HepG2 (cell line): ENCODE results near the gene JMJD1C. TPM values are rescaled to one million over a fixed set of nuclear protein-coding genes. Genes with fewer than 3 reads are reported as not detected.

ENCODE experiments used
- ATAC-seq: fragments of 200-7000 bp; cut with Tn5 transposase; 3 replicates; pipeline ENCODE4 v1.9.1; 2020; ENCODE audit warnings: mild to moderate bottlenecking, moderate library complexity
- BruUV-seq: library from RNA; stranded (reverse); fragments of 400-500 nt; replicated peaks from 2 replicates; lab custom pipeline; 2021; lab: Mats Ljungman, UMichigan
- CTCF ChIA-PET: fragments of 300-600 bp; formaldehyde crosslinking; extraction: SDS; loops from one replicate; lab custom pipeline; 2021; ENCODE audit warnings: low total read pairs, inconsistent platforms, low intra/inter-chr PET ratio; lab: Yijun Ruan, JAX
- POLR2A ChIA-PET: fragments of 350-600 bp; sonication (Branson Sonifier 250); formaldehyde crosslinking; loops from one replicate; lab custom pipeline; 2020; ENCODE audit warnings: antibody characterized with exemption, inconsistent platforms; lab: Yijun Ruan, JAX
- DNase-seq: peaks from one replicate; pipeline ENCODE4 v3.0.0-alpha.2; 2015; ENCODE audit warnings: low spot score
- FAIRE-seq: peaks from 3 replicates; lab custom pipeline; 2011; peaks lifted over from hg19 to GRCh38; lab: Jason Lieb, UNC
- H2AFZ ChIP-seq: one replicate; pipeline ENCODE4 v1.6.1; 2011; ENCODE audit warnings: low read length, inconsistent platforms
- H3K27ac ChIP-seq: fragments of 300-600 bp; 3 replicates; pipeline ENCODE4 v1.8.0; 2011; ENCODE audit warnings: mixed run types, mild to moderate bottlenecking, mixed read lengths, low read length, inconsistent platforms; ENCODE audit not compliant: insufficient read depth; ENCODE audit errors: extremely low read length
- H3K27me3 ChIP-seq, 2 experiments: fragments of 200-600 bp in 1 of 2; 2 replicates in 1 of 2; 3 replicates in 1 of 2; pipeline versions ENCODE4 v1.6.0 to v1.8.0; 2011; ENCODE audit warnings: low read length in 2 of 2, mild to moderate bottlenecking in 2 of 2, moderate library complexity in 2 of 2, inconsistent platforms in 1 of 2; ENCODE audit not compliant: insufficient read depth in 2 of 2, control insufficient read depth in 1 of 2
- H3K36me3 ChIP-seq, 2 experiments: fragments of 200-600 bp in 1 of 2; replicated peaks in 1 of 2; 2 replicates in 1 of 2; 3 replicates in 1 of 2; pipeline versions ENCODE4 v1.5.1 to v1.8.0; 2011; ENCODE audit warnings: low read length in 2 of 2, inconsistent platforms in 1 of 2; ENCODE audit not compliant: insufficient read depth in 2 of 2, control insufficient read depth in 1 of 2
- H3K4me1 ChIP-seq: 2 replicates; pipeline ENCODE4 v1.5.1; 2012; ENCODE audit warnings: low read length, inconsistent platforms; ENCODE audit not compliant: insufficient read depth
- H3K4me2 ChIP-seq: 2 replicates; pipeline ENCODE4 v1.6.0; 2011; ENCODE audit warnings: low read depth, low read length, inconsistent platforms
- H3K4me3 ChIP-seq, 3 experiments: fragments of 200-600 bp in 1 of 3; sonication (generic), shearing (Covaris generic) in 1 of 3; replicated peaks in 1 of 3; 2 replicates each; pipeline ENCODE4 v1.5.1; 2011 to 2016; ENCODE audit warnings: low read length in 3 of 3, inconsistent platforms in 2 of 3, low read depth in 2 of 3, mild to moderate bottlenecking in 2 of 3, control low read depth in 1 of 3, mixed read lengths in 1 of 3; ENCODE audit not compliant: insufficient read depth in 1 of 3
- H3K79me2 ChIP-seq: one replicate; pipeline ENCODE4 v1.6.1; 2011; ENCODE audit warnings: low read length, inconsistent platforms; ENCODE audit not compliant: insufficient read depth
- H3K9ac ChIP-seq: 2 replicates; pipeline ENCODE4 v1.6.0; 2011; ENCODE audit warnings: mild to moderate bottlenecking, low read depth, low read length, inconsistent platforms; ENCODE audit not compliant: insufficient read depth
- H3K9me3 ChIP-seq: 2 replicates; pipeline ENCODE4 v1.5.1; 2012; ENCODE audit warnings: mild to moderate bottlenecking, low read length
- H4K20me1 ChIP-seq: 2 replicates; pipeline ENCODE4 v1.6.0; 2011; ENCODE audit warnings: inconsistent platforms, mild to moderate bottlenecking, low read length, moderate library complexity; ENCODE audit not compliant: insufficient read depth
- AGO1 ChIP-seq: fragments of 200-400 bp; formaldehyde crosslinking; IDR thresholded peaks from 2 replicates; pipeline ENCODE4 v1.6.1; 2017; ENCODE audit warnings: mild to moderate bottlenecking, low read depth, low read length, moderate library complexity; ENCODE audit not compliant: poor library complexity, severe bottlenecking
- DR1 ChIP-seq: sonication (generic); formaldehyde crosslinking; IDR thresholded peaks from 2 replicates; pipeline ENCODE4 v1.8.0; 2021; ENCODE audit warnings: mild to moderate bottlenecking, missing genetic modification reagents, inconsistent platforms
- FOXK2 ChIP-seq: fragments of 450-650 bp; IDR thresholded peaks from 2 replicates; pipeline ENCODE4 v1.6.1; 2016
- NR2F1 ChIP-seq, 2 experiments: fragments of 450-650 bp in 1 of 2; formaldehyde crosslinking in 1 of 2; IDR thresholded peaks; 2 replicates each; pipeline versions ENCODE4 v1.5.0 to v1.6.1; 2016 to 2020; ENCODE audit warnings: mild to moderate bottlenecking in 1 of 2, missing compliant biosample characterization in 1 of 2, missing genetic modification reagents in 1 of 2, moderate library complexity in 1 of 2
- ZNF292 ChIP-seq: sonication (generic); formaldehyde crosslinking; IDR thresholded peaks from 2 replicates; pipeline ENCODE4 v1.8.1; 2022; ENCODE audit warnings: mild to moderate bottlenecking, low read depth, missing genetic modification reagents, borderline replicate concordance
- WGBS: methylation state at CpG from one replicate; pipeline ENCODE4 v1.1.6; 2017; ENCODE audit warnings: low lambda C conversion rate; 5-methylcytosine and 5-hydroxymethylcytosine counted together
- in situ Hi-C: cut with HindIII; loops from 2 replicates; pipeline ENCODE4 v1.10.0; 2017; ENCODE audit warnings: low pct_unique_long_range_greater_than_20kb; ENCODE audit not compliant: extremely low pct_ligation_motif_present
- intact Hi-C: fragments of 100-400 bp; cut with micrococcal nuclease; formaldehyde crosslinking; loops from one replicate; pipeline ENCODE4 v1.10.0; 2022; ENCODE audit not compliant: unreplicated experiment
- polyA plus RNA-seq, 8 experiments: library from polyadenylated mRNA; depleted of rRNA in 3 of 8; stranded (reverse) in 7 of 8; unstranded in 1 of 8; fragments of >200 nt; fragmentation: Illumina TruSeq in 4 of 8; extraction: Trizol in 4 of 8; gene quantifications; 2 replicates each; pipeline versions ENCODE4 v1.2.1 to v1.2.3, GENCODE V29; 2011 to 2016; ENCODE audit warnings: low read depth in 4 of 8, missing spikeins in 1 of 8, mixed read lengths in 1 of 8; ENCODE audit not compliant: insufficient read depth in 1 of 8
- total RNA-seq, 5 experiments: library from RNA; depleted of rRNA; stranded (reverse); fragments of >200 nt; fragmentation: Illumina TruSeq; extraction: Trizol; gene quantifications; 2 replicates each; pipeline ENCODE4 v1.2.3, GENCODE V29; 2016; ENCODE audit warnings: low read depth in 1 of 5
- TF ChIP-seq, protein P1 (sequence below): sonication (generic); formaldehyde crosslinking; IDR thresholded peaks from 2 replicates; pipeline ENCODE4 v1.4.0; 2020; ENCODE audit warnings: missing genetic modification reagents
- TF ChIP-seq, protein P2 (sequence below): sonication (generic); formaldehyde crosslinking; IDR thresholded peaks from 2 replicates; pipeline ENCODE4 v1.4.0; 2020; ENCODE audit warnings: missing genetic modification reagents
- TF ChIP-seq, protein P3 (sequence below): sonication (generic); formaldehyde crosslinking; IDR thresholded peaks from 2 replicates; pipeline ENCODE4 v1.8.1; 2022; ENCODE audit warnings: low read depth, mild to moderate bottlenecking, missing genetic modification reagents
- TF ChIP-seq, protein P4 (sequence below), 2 experiments: sonication (generic) in 1 of 2; formaldehyde crosslinking in 1 of 2; IDR thresholded peaks; 2 replicates each; pipeline versions ENCODE4 v1.6.1 to v1.9.0; 2014 to 2022; ENCODE audit warnings: antibody characterized with exemption in 1 of 2, borderline replicate concordance in 1 of 2, inconsistent platforms in 1 of 2, low read depth in 1 of 2, missing genetic modification reagents in 1 of 2

JMJD1C gene
- total and polyA plus RNA-seq, 2 of the 13 experiments (the other 11 are each of a cell fraction or from before 2014, with no cell fraction given) = 42.3 to 42.7 TPM

DNA sequence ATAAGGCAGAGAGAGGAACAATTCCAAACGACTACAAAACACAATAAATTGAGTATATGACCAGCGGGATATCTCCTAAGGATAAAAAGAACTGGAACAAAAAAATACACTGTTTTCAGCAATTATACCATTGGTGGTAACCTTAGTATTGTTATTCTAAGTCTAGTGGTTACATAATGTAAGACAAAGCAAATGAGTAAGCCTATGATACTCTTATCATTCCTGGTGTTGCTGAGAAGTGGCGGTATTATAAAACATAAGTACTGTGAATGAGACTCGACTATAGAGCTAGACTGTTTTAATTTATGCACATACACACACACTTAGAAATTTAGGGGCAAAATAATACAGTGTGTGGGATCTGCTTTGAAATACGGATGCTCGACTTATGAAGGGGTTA lies 225.0 kb downstream of the JMJD1C start:
- no peak for DNase-seq
- Histone ChIP-seq H3K27ac (no peak overlapping the region), H3K9ac (no peak overlapping the region), H3K4me3 (no peak overlapping the region), H2AFZ (no peak overlapping the region), H3K79me2 (peaks cover 92% of the 10 kb centered on the region), H3K4me2 (no peak overlapping the region), H3K27me3 (no peaks in the 10 kb centered on the region), H3K36me3 (peaks cover 0 to 16% of the 10 kb centered on the region in 2 experiments; a peak in 3 of 5 replicates), H4K20me1 (peaks cover 77% of the 10 kb centered on the region), H3K9me3 (no peaks in the 10 kb centered on the region), H3K4me1 (peaks cover 11% of the 10 kb centered on the region; the same call in 1 of the 2 replicates)
- in situ Hi-C loops (no loop called here), intact Hi-C loops (no loop called here)
- WGBS = 95% methylated on average over 6 of the region's 6 CpGs
- no peak for ATAC-seq
- FAIRE-seq = no peak
- POLR2A ChIA-PET = no interaction called here
- BruUV-seq = no TSS peak
- CTCF ChIA-PET = no interaction called here
- TF ChIP-seq, protein P1, sequence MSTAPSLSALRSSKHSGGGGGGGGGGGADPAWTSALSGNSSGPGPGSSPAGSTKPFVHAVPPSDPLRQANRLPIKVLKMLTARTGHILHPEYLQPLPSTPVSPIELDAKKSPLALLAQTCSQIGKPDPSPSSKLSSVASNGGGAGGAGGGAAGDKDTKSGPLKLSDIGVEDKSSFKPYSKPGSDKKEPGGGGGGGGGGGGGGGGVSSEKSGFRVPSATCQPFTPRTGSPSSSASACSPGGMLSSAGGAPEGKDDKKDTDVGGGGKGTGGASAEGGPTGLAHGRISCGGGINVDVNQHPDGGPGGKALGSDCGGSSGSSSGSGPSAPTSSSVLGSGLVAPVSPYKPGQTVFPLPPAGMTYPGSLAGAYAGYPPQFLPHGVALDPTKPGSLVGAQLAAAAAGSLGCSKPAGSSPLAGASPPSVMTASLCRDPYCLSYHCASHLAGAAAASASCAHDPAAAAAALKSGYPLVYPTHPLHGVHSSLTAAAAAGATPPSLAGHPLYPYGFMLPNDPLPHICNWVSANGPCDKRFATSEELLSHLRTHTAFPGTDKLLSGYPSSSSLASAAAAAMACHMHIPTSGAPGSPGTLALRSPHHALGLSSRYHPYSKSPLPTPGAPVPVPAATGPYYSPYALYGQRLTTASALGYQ (CRISPR knock-in tag) = no peak
- no peak for TF ChIP-seq AGO1
- TF ChIP-seq, protein P2, sequence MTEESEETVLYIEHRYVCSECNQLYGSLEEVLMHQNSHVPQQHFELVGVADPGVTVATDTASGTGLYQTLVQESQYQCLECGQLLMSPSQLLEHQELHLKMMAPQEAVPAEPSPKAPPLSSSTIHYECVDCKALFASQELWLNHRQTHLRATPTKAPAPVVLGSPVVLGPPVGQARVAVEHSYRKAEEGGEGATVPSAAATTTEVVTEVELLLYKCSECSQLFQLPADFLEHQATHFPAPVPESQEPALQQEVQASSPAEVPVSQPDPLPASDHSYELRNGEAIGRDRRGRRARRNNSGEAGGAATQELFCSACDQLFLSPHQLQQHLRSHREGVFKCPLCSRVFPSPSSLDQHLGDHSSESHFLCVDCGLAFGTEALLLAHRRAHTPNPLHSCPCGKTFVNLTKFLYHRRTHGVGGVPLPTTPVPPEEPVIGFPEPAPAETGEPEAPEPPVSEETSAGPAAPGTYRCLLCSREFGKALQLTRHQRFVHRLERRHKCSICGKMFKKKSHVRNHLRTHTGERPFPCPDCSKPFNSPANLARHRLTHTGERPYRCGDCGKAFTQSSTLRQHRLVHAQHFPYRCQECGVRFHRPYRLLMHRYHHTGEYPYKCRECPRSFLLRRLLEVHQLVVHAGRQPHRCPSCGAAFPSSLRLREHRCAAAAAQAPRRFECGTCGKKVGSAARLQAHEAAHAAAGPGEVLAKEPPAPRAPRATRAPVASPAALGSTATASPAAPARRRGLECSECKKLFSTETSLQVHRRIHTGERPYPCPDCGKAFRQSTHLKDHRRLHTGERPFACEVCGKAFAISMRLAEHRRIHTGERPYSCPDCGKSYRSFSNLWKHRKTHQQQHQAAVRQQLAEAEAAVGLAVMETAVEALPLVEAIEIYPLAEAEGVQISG = no peak
- no peak for TF ChIP-seq ZNF292 (CRISPR knock-in tag)
- TF ChIP-seq, protein P3, sequence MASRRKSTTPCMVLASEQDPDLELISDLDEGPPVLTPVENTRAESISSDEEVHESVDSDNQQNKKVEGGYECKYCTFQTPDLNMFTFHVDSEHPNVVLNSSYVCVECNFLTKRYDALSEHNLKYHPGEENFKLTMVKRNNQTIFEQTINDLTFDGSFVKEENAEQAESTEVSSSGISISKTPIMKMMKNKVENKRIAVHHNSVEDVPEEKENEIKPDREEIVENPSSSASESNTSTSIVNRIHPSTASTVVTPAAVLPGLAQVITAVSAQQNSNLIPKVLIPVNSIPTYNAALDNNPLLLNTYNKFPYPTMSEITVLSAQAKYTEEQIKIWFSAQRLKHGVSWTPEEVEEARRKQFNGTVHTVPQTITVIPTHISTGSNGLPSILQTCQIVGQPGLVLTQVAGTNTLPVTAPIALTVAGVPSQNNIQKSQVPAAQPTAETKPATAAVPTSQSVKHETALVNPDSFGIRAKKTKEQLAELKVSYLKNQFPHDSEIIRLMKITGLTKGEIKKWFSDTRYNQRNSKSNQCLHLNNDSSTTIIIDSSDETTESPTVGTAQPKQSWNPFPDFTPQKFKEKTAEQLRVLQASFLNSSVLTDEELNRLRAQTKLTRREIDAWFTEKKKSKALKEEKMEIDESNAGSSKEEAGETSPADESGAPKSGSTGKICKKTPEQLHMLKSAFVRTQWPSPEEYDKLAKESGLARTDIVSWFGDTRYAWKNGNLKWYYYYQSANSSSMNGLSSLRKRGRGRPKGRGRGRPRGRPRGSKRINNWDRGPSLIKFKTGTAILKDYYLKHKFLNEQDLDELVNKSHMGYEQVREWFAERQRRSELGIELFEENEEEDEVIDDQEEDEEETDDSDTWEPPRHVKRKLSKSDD (CRISPR knock-in tag) = no peak
- TF ChIP-seq FOXK2 = no peak
- TF ChIP-seq NR2F1 (CRISPR knock-in tag; IDR thresholded peaks at IDR 0.05) = no peak
- TF ChIP-seq, protein P4, sequence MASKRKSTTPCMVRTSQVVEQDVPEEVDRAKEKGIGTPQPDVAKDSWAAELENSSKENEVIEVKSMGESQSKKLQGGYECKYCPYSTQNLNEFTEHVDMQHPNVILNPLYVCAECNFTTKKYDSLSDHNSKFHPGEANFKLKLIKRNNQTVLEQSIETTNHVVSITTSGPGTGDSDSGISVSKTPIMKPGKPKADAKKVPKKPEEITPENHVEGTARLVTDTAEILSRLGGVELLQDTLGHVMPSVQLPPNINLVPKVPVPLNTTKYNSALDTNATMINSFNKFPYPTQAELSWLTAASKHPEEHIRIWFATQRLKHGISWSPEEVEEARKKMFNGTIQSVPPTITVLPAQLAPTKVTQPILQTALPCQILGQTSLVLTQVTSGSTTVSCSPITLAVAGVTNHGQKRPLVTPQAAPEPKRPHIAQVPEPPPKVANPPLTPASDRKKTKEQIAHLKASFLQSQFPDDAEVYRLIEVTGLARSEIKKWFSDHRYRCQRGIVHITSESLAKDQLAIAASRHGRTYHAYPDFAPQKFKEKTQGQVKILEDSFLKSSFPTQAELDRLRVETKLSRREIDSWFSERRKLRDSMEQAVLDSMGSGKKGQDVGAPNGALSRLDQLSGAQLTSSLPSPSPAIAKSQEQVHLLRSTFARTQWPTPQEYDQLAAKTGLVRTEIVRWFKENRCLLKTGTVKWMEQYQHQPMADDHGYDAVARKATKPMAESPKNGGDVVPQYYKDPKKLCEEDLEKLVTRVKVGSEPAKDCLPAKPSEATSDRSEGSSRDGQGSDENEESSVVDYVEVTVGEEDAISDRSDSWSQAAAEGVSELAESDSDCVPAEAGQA (IDR thresholded peaks at IDR 0.05; ENCODE audit: low read depth) = no peak
- TF ChIP-seq, protein P4 (CRISPR knock-in tag; IDR thresholded peaks at IDR 0.05; ENCODE audit: borderline replicate concordance) = no peak
- no peak for TF ChIP-seq DR1 (CRISPR knock-in tag)
